IPS-20b (cell line): ENCODE results near the gene NRAS.
"Not testable (repeated sequence)": the region's sequence is repeated elsewhere in the genome, so short reads cannot be mapped to it uniquely, and the experiment has no call there.

Experiments
- H3K27ac ChIP-seq: one replicate; pipeline ENCODE4 v1.5.1; 2013; ENCODE audit warnings: low read length
- H3K27me3 ChIP-seq: 2 replicates; pipeline ENCODE4 v1.6.1; 2013; ENCODE audit warnings: mild to moderate bottlenecking, low read length, inconsistent platforms; ENCODE audit not compliant: insufficient read depth
- H3K36me3 ChIP-seq: 2 replicates; pipeline ENCODE4 v1.6.1; 2013; ENCODE audit warnings: low read depth, mild to moderate bottlenecking, inconsistent platforms, low read length, moderate library complexity; ENCODE audit not compliant: insufficient read depth
- H3K4me1 ChIP-seq: 2 replicates; pipeline ENCODE4 v1.6.1; 2013; ENCODE audit warnings: mild to moderate bottlenecking, control low read depth, inconsistent platforms, low read length, moderate library complexity; ENCODE audit not compliant: insufficient read depth
- H3K4me3 ChIP-seq: 2 replicates; pipeline ENCODE4 v1.5.1; 2013; ENCODE audit warnings: mild to moderate bottlenecking, low read length, inconsistent platforms
- H3K9ac ChIP-seq: 2 replicates; pipeline ENCODE4 v1.6.1; 2013; ENCODE audit warnings: low read depth, mild to moderate bottlenecking, inconsistent platforms, low read length, moderate library complexity
- H3K9me3 ChIP-seq: 2 replicates; pipeline ENCODE4 v1.6.1; 2013; ENCODE audit warnings: mild to moderate bottlenecking, low read depth, low read length, inconsistent platforms; ENCODE audit not compliant: insufficient read depth

Gene NRAS

GRCh38 chr1:114716304-114717170 is at the start of gene NRAS:
Gene NRAS (minus strand): TSS chr1:114716771. CDS start chr1:114716160, 611 bp downstream.
- no peaks in the 10 kb centered on the region for H3K27me3 ChIP-seq
- peaks cover 78% of the 10 kb centered on the region for H3K36me3 ChIP-seq
- peak within 1 kb of the TSS; percentile 91 for H3K27ac ChIP-seq

GRCh38 chr1:114764689-114765088 is 48.1 kb upstream of the NRAS start:
- H3K4me3 ChIP-seq = no peak overlapping the region

More at GRCh38 chr1:114716304-114717170, at the start of gene NRAS:
- H3K4me1 ChIP-seq = peaks cover 6% of the 10 kb centered on the region
- peak within 1 kb of the TSS; percentile 97 for H3K4me3 ChIP-seq
- H3K9me3 ChIP-seq = no peaks in the 10 kb centered on the region
- H3K9ac ChIP-seq = peak within 1 kb of the TSS; percentile 99

GRCh38 chr1:114758256-114758832 is 41.8 kb upstream of the NRAS start:
- Histone ChIP-seq H3K36me3 (peaks cover 19% of the 10 kb centered on the region), H3K9me3 (no peaks in the 10 kb centered on the region), H3K27ac (peak overlapping the region; percentile 50), H3K9ac (peak overlapping the region; percentile 100; the same call in 1 of the 2 replicates), H3K4me3 (peak overlapping the region; percentile 91), H3K4me1 (peaks cover 17% of the 10 kb centered on the region), H3K27me3 (no peaks in the 10 kb centered on the region)

More at GRCh38 chr1:114764689-114765088, 48.1 kb upstream of the NRAS start:
- Histone ChIP-seq H3K27me3 (no peaks in the 10 kb centered on the region), H3K4me1 (no peaks in the 10 kb centered on the region), H3K36me3 (peaks cover 6% of the 10 kb centered on the region; the same call in 1 of the 2 replicates), H3K27ac (no peak overlapping the region), H3K9me3 (no peaks in the 10 kb centered on the region), H3K9ac (no peak overlapping the region)

- peaks cover 19% of the 10 kb centered on the region for H3K36me3 ChIP-seq
- peak within 1 kb of the TSS; percentile 98 for H3K27ac ChIP-seq
- no peaks in the 10 kb centered on the region for H3K9me3 ChIP-seq
- peaks cover 18% of the 10 kb centered on the region for H3K4me1 ChIP-seq
- H3K27me3 ChIP-seq = no peaks in the 10 kb centered on the region
- H3K4me3 ChIP-seq = peak within 1 kb of the TSS; percentile 91
- peak within 1 kb of the TSS; percentile 100 for H3K9ac ChIP-seq
Measured at GRCh38 chr1:114757455-114758255, 41.1 kb upstream of the NRAS start, which contains the start of gene CSDE1. Gene CSDE1 (minus strand): TSS chr1:114757984. CDS start chr1:114739890, 18,094 bp downstream.

GRCh38 chr1:114756949-114757454 is 40.4 kb upstream of the NRAS start:
- peak overlapping the region; percentile 100 for H3K9ac ChIP-seq
- H3K27ac ChIP-seq = peak overlapping the region; percentile 95
- no peaks in the 10 kb centered on the region for H3K9me3 ChIP-seq
- no peaks in the 10 kb centered on the region for H3K27me3 ChIP-seq
- H3K36me3 ChIP-seq = peaks cover 19% of the 10 kb centered on the region
- H3K4me1 ChIP-seq = peaks cover 21% of the 10 kb centered on the region
- peak overlapping the region; percentile 91 for H3K4me3 ChIP-seq

GRCh38 chr1:114756009-114756892 is 39.7 kb upstream of the NRAS start:
- Histone ChIP-seq H3K9me3 (no peaks in the 10 kb centered on the region), H3K36me3 (peaks cover 19% of the 10 kb centered on the region), H3K4me1 (peaks cover 21% of the 10 kb centered on the region), H3K9ac (peak overlapping the region; percentile 100), H3K27ac (peak overlapping the region; percentile 95), H3K27me3 (no peaks in the 10 kb centered on the region), H3K4me3 (peak overlapping the region; percentile 91)

GRCh38 chr1:114755006-114755931 is 38.7 kb upstream of the NRAS start:
- Histone ChIP-seq H3K4me3 (peak overlapping the region; percentile 91), H3K27ac (no peak overlapping the region), H3K9me3 (no peaks in the 10 kb centered on the region), H3K36me3 (peaks cover 28% of the 10 kb centered on the region), H3K9ac (peak overlapping the region; percentile 100; the same call in 1 of the 2 replicates), H3K4me1 (peaks cover 21% of the 10 kb centered on the region), H3K27me3 (no peaks in the 10 kb centered on the region)

- H3K9me3 ChIP-seq, H3K9ac ChIP-seq, H3K27me3 ChIP-seq, H3K4me3 ChIP-seq, H3K27ac ChIP-seq: not testable (repeated sequence)
- H3K4me1 ChIP-seq = peaks cover 21% of the 10 kb centered on the region
- H3K36me3 ChIP-seq = peaks cover 44% of the 10 kb centered on the region
Measured at GRCh38 chr1:114753702-114754101, 37.1 kb upstream of the NRAS start.

GRCh38 chr1:114753143-114753542 is 36.6 kb upstream of the NRAS start:
- Histone ChIP-seq H3K4me1 (peaks cover 18% of the 10 kb centered on the region), H3K27ac (no peak overlapping the region)

GRCh38 chr1:114750780-114751179 is 34.2 kb upstream of the NRAS start:
- H3K4me1 ChIP-seq = peaks cover 12% of the 10 kb centered on the region
- peaks cover 63% of the 10 kb centered on the region for H3K36me3 ChIP-seq
- H3K9ac ChIP-seq = no peak overlapping the region
- no peaks in the 10 kb centered on the region for H3K9me3 ChIP-seq
- no peak overlapping the region for H3K4me3 ChIP-seq
- no peaks in the 10 kb centered on the region for H3K27me3 ChIP-seq
- H3K27ac ChIP-seq = no peak overlapping the region

More at GRCh38 chr1:114753143-114753542, 36.6 kb upstream of the NRAS start:
- Histone ChIP-seq H3K9me3 (no peaks in the 10 kb centered on the region), H3K27me3 (no peaks in the 10 kb centered on the region), H3K9ac (no peak overlapping the region), H3K4me3 (0 out of 2 replicates have a peak overlapping the region, but pooled peaks have one; percentile 3), H3K36me3 (peaks cover 50% of the 10 kb centered on the region)
